Astrocyte (in vitro differentiated cells and primary cell): Measurements from ENCODE around the gene RHOBTB1. TPM values are rescaled to one million over a fixed set of nuclear protein-coding genes. Genes with fewer than 3 reads are reported as not detected.

Source experiments
- DNase-seq: peaks from one replicate; pipeline ENCODE4 v3.0.0-alpha.2; 2010; ENCODE audit warnings: low read depth
- FAIRE-seq: peaks from 2 replicates; lab custom pipeline; 2011; peaks lifted over from hg19 to GRCh38; lab: Jason Lieb, UNC
- H2AFZ ChIP-seq: 2 replicates; pipeline ENCODE4 v1.6.0; 2012; ENCODE audit warnings: low read depth, low read length, inconsistent platforms
- H3K27ac ChIP-seq: 2 replicates; pipeline ENCODE4 v1.5.1; 2011; ENCODE audit warnings: low read depth, low read length, inconsistent platforms
- H3K27me3 ChIP-seq: 2 replicates; pipeline ENCODE4 v1.6.0; 2011; ENCODE audit warnings: low read length, inconsistent platforms; ENCODE audit not compliant: insufficient read depth
- H3K36me3 ChIP-seq: 2 replicates; pipeline ENCODE4 v1.5.1; 2011; ENCODE audit warnings: low read length, inconsistent platforms; ENCODE audit not compliant: insufficient read depth
- H3K4me1 ChIP-seq: 2 replicates; pipeline ENCODE4 v1.5.1; 2011; ENCODE audit warnings: low read length, inconsistent platforms; ENCODE audit not compliant: insufficient read depth
- H3K4me2 ChIP-seq: 2 replicates; pipeline ENCODE4 v1.6.0; 2012; ENCODE audit warnings: low read length, inconsistent platforms
- H3K4me3 ChIP-seq: 2 replicates; pipeline ENCODE4 v1.5.1; 2011; ENCODE audit warnings: low read depth, mild to moderate bottlenecking, low read length, inconsistent platforms; ENCODE audit not compliant: insufficient read depth
- H3K79me2 ChIP-seq: 2 replicates; pipeline ENCODE4 v1.6.0; 2012; ENCODE audit warnings: mild to moderate bottlenecking, low read length, inconsistent platforms; ENCODE audit not compliant: insufficient read depth
- H3K9ac ChIP-seq: 2 replicates; pipeline ENCODE4 v1.6.0; 2012; ENCODE audit warnings: mild to moderate bottlenecking, low read length, inconsistent platforms
- H3K9me3 ChIP-seq: 2 replicates; pipeline ENCODE4 v1.5.1; 2012; ENCODE audit warnings: low read depth, mild to moderate bottlenecking, low read length, inconsistent platforms; ENCODE audit not compliant: insufficient read depth
- H4K20me1 ChIP-seq: 2 replicates; pipeline ENCODE4 v1.6.0; 2012; ENCODE audit warnings: low read length, inconsistent platforms; ENCODE audit not compliant: insufficient read depth
- H3K27ac Mint-ChIP-seq: one replicate; pipeline ENCODE4 v1.8.0; 2021; ENCODE audit warnings: mild to moderate bottlenecking, mixed read lengths; ENCODE audit not compliant: unreplicated experiment
- H3K27me3 Mint-ChIP-seq: one replicate; pipeline ENCODE4 v1.8.0; 2021; ENCODE audit warnings: low read depth, mixed read lengths; ENCODE audit not compliant: unreplicated experiment
- H3K36me3 Mint-ChIP-seq: one replicate; pipeline ENCODE4 v1.8.0; 2021; ENCODE audit warnings: low read depth, mixed read lengths; ENCODE audit not compliant: unreplicated experiment
- H3K4me1 Mint-ChIP-seq: one replicate; pipeline ENCODE4 v1.8.0; 2021; ENCODE audit warnings: low read depth, mixed read lengths; ENCODE audit not compliant: unreplicated experiment
- H3K4me3 Mint-ChIP-seq: one replicate; pipeline ENCODE4 v1.8.0; 2021; ENCODE audit warnings: mild to moderate bottlenecking, moderate library complexity, mixed read lengths; ENCODE audit not compliant: unreplicated experiment
- H3K9me3 Mint-ChIP-seq: one replicate; pipeline ENCODE4 v1.8.0; 2021; ENCODE audit warnings: mild to moderate bottlenecking, mixed read lengths; ENCODE audit not compliant: unreplicated experiment
- CTCF ChIP-seq: IDR thresholded peaks from 2 replicates; pipeline ENCODE4 v1.5.1; 2011; ENCODE audit warnings: low read depth, mild to moderate bottlenecking, inconsistent platforms, low read length, moderate library complexity; ENCODE audit not compliant: insufficient read depth
- EZH2 ChIP-seq: IDR thresholded peaks from 2 replicates; pipeline ENCODE4 v1.6.1; 2012; ENCODE audit warnings: mild to moderate bottlenecking, low read length, inconsistent platforms; ENCODE audit not compliant: insufficient read depth
- total RNA-seq: library from RNA; stranded (reverse); gene quantifications from 2 replicates; pipeline ENCODE4 v1.2.1, GENCODE V29; 2021

The RHOBTB1 gene
- total RNA-seq, 1 donor from 2014 or later: 46.5 TPM

GRCh38 chr10:60978287-60979115, 34.5 kb upstream of the RHOBTB1 start:
- no peaks in the 10 kb centered on the region for H3K9me3 ChIP-seq
- Mint-ChIP-seq H3K4me1 (peaks cover 27% of the 10 kb centered on the region), H3K27ac (no peak overlapping the region), H3K4me3 (no peak overlapping the region), H3K27me3 (no peaks in the 10 kb centered on the region), H3K36me3 (no peaks in the 10 kb centered on the region), H3K9me3 (no peaks in the 10 kb centered on the region)
- H2AFZ ChIP-seq: no peak overlapping the region
- H3K79me2 ChIP-seq: no peaks in the 10 kb centered on the region
- no peak overlapping the region for H3K27ac ChIP-seq
- H3K36me3 ChIP-seq: no peaks in the 10 kb centered on the region
- FAIRE-seq: no peak
- TF ChIP-seq CTCF (no peak), EZH2 (no peak)
- peak overlapping the region; percentile 9 for H3K4me2 ChIP-seq
- no peaks in the 10 kb centered on the region for H4K20me1 ChIP-seq
- peak; percentile 54 for DNase-seq
- H3K9ac ChIP-seq: no peak overlapping the region
- peaks cover 17% of the 10 kb centered on the region for H3K4me1 ChIP-seq
- no peak overlapping the region for H3K4me3 ChIP-seq
- H3K27me3 ChIP-seq: no peaks in the 10 kb centered on the region

- Histone ChIP-seq H3K36me3 (no peaks in the 10 kb centered on the region), H3K9me3 (no peaks in the 10 kb centered on the region), H3K9ac (no peak overlapping the region), H2AFZ (no peak overlapping the region), H3K27ac (no peak overlapping the region), H3K4me1 (peaks cover 17% of the 10 kb centered on the region), H4K20me1 (no peaks in the 10 kb centered on the region), H3K27me3 (no peaks in the 10 kb centered on the region), H3K4me3 (no peak overlapping the region), H3K79me2 (no peaks in the 10 kb centered on the region), H3K4me2 (no peak overlapping the region)
- H3K36me3 Mint-ChIP-seq: no peaks in the 10 kb centered on the region
- H3K4me1 Mint-ChIP-seq: peaks cover 27% of the 10 kb centered on the region
- H3K4me3 Mint-ChIP-seq: no peak overlapping the region
- FAIRE-seq (no peak), DNase-seq (no peak)
- no peaks in the 10 kb centered on the region for H3K27me3 Mint-ChIP-seq
- no peaks in the 10 kb centered on the region for H3K9me3 Mint-ChIP-seq
- no peak overlapping the region for H3K27ac Mint-ChIP-seq
- TF ChIP-seq EZH2 (no peak), CTCF (no peak)
These were observed 33.5 kb upstream of the RHOBTB1 start for GRCh38 chr10:60977161-60978122.
